HFFc6 (cell line): Measurements from ENCODE around the gene PXYLP1. TPM values are rescaled to one million over a fixed set of nuclear protein-coding genes. Genes with fewer than 3 reads are reported as not detected.
A peak's percentile ranks its signal among the peaks of the same experiment; 100 is the strongest.

Source experiments
- DNase-seq: peaks from one replicate; pipeline ENCODE4 v3.0.0-alpha.2; 2018
- H3K27ac Mint-ChIP-seq: 2 replicates; pipeline ENCODE4 v1.8.0; 2020; ENCODE audit warnings: mild to moderate bottlenecking, mixed read lengths
- H3K27me3 Mint-ChIP-seq: 2 replicates; pipeline ENCODE4 v1.8.0; 2021; ENCODE audit warnings: mild to moderate bottlenecking, moderate library complexity, mixed read lengths; ENCODE audit not compliant: insufficient read depth
- H3K36me3 Mint-ChIP-seq: 2 replicates; pipeline ENCODE4 v1.8.0; 2021; ENCODE audit warnings: low read depth, mixed read lengths
- H3K4me1 Mint-ChIP-seq: 2 replicates; pipeline ENCODE4 v1.8.0; 2020; ENCODE audit warnings: low read depth, mixed read lengths
- H3K4me3 Mint-ChIP-seq: 2 replicates; pipeline ENCODE4 v1.8.0; 2020; ENCODE audit warnings: mild to moderate bottlenecking, moderate library complexity, mixed read lengths
- H3K9me3 Mint-ChIP-seq: 2 replicates; pipeline ENCODE4 v1.8.0; 2020; ENCODE audit warnings: mild to moderate bottlenecking, mixed read lengths
- total RNA-seq, 6 experiments: library from RNA; stranded (reverse); fragmentation: NEBNext Ultra II Directional; extraction: Animal tissue kit (Norgen Biotek cat#: 25700); gene quantifications; 2 replicates in 1 of 6; 3 replicates in 5 of 6; pipeline ENCODE4 v1.2.3, GENCODE V29; 2021
- TF ChIP-seq, protein P1 (sequence below): fragments of 200-600 bp; sonication (generic); IDR thresholded peaks from 2 replicates; pipeline ENCODE4 v1.5.0; 2021; ENCODE audit warnings: antibody characterized with exemption, mild to moderate bottlenecking

PXYLP1 gene
- total RNA-seq, 6 experiments from 2014 or later = 4.5 to 5.4 (median 4.6) TPM

DNA sequence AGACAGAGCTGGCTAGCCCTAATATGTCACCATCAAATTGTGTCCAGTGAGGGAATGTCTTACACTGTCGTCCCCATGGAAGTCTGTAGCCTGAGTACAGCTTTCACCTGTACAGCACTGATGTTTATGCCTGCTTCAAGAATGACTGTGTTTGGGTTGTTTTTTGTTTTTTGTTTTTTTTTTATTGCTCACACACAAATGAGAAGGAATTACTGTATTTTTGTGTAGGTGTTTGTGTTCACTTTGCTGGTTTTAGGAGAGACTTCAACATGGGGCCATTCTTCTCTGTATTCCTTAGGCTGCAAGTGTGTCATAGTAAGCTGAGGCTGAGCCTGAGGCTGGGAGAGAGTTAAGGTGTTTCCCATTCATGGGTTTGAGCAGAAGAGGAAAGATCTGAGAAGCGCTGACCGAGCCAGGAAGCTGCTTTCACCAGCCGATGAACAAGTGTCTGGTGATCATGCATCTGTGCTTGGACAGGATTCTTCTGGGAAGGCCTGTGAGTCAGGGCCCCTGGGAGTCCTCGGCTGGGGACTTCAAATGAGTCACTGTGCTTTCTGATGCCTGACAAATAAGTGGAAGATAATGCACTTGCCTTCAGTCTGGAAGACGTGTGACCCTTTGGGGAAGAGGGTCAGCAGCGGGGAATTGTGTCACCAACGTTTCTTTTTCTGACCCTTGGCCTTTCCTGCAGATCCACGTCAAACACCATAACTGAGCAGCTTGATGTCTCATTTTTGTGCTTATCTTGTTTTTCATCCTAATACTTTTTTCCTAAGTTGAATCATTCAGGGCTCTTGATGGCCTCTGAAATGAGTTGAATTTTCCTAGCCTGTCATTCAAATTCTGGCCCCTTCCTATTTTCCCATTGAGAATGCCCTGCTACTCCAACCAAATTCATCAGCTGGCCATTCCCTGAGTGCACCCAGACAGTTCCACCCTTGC, 100.0 kb downstream of the PXYLP1 start:
- Mint-ChIP-seq H3K9me3 (no peaks in the 10 kb centered on the region), H3K4me3 (peak overlapping the region; percentile 56), H3K27ac (peak overlapping the region; percentile 89), H3K27me3 (no peaks in the 10 kb centered on the region), H3K36me3 (no peaks in the 10 kb centered on the region), H3K4me1 (peaks cover 64% of the 10 kb centered on the region)
- TF ChIP-seq, protein P1, sequence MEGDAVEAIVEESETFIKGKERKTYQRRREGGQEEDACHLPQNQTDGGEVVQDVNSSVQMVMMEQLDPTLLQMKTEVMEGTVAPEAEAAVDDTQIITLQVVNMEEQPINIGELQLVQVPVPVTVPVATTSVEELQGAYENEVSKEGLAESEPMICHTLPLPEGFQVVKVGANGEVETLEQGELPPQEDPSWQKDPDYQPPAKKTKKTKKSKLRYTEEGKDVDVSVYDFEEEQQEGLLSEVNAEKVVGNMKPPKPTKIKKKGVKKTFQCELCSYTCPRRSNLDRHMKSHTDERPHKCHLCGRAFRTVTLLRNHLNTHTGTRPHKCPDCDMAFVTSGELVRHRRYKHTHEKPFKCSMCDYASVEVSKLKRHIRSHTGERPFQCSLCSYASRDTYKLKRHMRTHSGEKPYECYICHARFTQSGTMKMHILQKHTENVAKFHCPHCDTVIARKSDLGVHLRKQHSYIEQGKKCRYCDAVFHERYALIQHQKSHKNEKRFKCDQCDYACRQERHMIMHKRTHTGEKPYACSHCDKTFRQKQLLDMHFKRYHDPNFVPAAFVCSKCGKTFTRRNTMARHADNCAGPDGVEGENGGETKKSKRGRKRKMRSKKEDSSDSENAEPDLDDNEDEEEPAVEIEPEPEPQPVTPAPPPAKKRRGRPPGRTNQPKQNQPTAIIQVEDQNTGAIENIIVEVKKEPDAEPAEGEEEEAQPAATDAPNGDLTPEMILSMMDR = no peak
- peak; percentile 97 for DNase-seq

- no peaks in the 10 kb centered on the region for H3K36me3 Mint-ChIP-seq
- TF ChIP-seq, protein P1 = no peak
- H3K27me3 Mint-ChIP-seq = no peaks in the 10 kb centered on the region
- peaks cover 72% of the 10 kb centered on the region for H3K4me1 Mint-ChIP-seq
- DNase-seq = no peak
- peak overlapping the region; percentile 89 for H3K27ac Mint-ChIP-seq
- no peaks in the 10 kb centered on the region for H3K9me3 Mint-ChIP-seq
- peak overlapping the region; percentile 56 for H3K4me3 Mint-ChIP-seq
Observed at GRCh38 chr3:141332416-141332815, 100.8 kb downstream of the PXYLP1 start.

DNA sequence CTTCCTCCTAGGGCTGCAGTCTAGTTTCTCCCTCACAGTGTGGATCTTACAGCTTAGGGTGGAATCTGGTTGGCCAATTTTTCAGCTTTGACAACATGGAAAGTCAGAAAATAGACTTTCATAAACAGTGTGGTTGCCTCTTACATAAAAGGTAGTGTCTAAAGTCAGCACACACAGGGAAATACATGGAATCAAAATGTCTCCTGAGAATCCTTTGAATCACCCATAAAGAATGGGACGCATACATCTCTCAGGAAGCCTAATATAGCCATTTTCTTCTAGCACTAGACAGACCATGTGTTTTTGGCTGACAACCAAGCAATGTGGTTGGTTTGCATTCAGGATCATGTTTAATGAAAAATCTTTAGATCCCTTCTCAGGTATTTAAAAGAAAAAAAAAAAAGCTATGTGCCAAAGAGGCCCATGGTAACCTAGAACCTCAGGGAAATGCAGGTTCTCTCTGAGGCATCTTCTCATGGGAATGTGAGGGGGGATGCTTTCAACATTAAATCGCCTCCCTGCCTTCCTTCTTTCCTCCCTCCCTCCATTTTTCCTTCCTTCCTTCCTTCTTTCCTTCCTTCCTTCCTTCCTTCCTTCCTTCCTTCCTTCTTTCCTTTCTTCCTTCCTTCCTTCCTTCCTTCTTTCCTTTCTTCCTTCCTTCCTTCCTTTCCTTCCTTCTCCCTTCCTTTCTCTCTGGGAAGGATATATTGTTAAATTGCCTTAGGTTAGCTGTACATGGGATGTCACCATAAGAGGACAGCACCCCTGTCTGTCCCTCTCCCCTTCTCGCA, 102.4 kb downstream of the PXYLP1 start:
- DNase-seq = no peak
- peak overlapping the region; percentile 89 for H3K27ac Mint-ChIP-seq

GRCh38 chr3:141334627-141335250, 103.1 kb downstream of the PXYLP1 start:
- no peaks in the 10 kb centered on the region for H3K27me3 Mint-ChIP-seq
- no peak for DNase-seq
- H3K9me3 Mint-ChIP-seq = no peaks in the 10 kb centered on the region
- TF ChIP-seq, protein P1 = no peak
- H3K4me3 Mint-ChIP-seq = no peak overlapping the region
- no peaks in the 10 kb centered on the region for H3K36me3 Mint-ChIP-seq
- peaks cover 76% of the 10 kb centered on the region for H3K4me1 Mint-ChIP-seq
- H3K27ac Mint-ChIP-seq = no peak overlapping the region

More for the DNA sequence above, 102.4 kb downstream of the PXYLP1 start:
- Mint-ChIP-seq H3K36me3 (no peaks in the 10 kb centered on the region), H3K4me1 (peaks cover 76% of the 10 kb centered on the region), H3K9me3 (no peaks in the 10 kb centered on the region), H3K4me3 (no peak overlapping the region), H3K27me3 (no peaks in the 10 kb centered on the region)
- TF ChIP-seq, protein P1 = no peak

GRCh38 chr3:141335531-141336061, 104.0 kb downstream of the PXYLP1 start:
- Mint-ChIP-seq H3K4me1 (peaks cover 73% of the 10 kb centered on the region), H3K9me3 (no peaks in the 10 kb centered on the region), H3K27me3 (no peaks in the 10 kb centered on the region), H3K4me3 (no peak overlapping the region), H3K36me3 (no peaks in the 10 kb centered on the region), H3K27ac (peak overlapping the region; percentile 31)
- TF ChIP-seq, protein P1 = no peak
- peak; percentile 28 for DNase-seq
